ENCODE data around the gene BTBD3.

Gene BTBD3

GRCh38 chr20:11906626-11907480 lies 10.8 kb upstream of the BTBD3 start:
- no peak for TF ChIP-seq CTCF (IDR thresholded peaks at IDR 0.05; ENCODE audit: low read depth, low read length)
- H3K27me3 ChIP-seq (ENCODE audit: insufficient read depth, low read depth, severe bottlenecking) = no peaks in the 10 kb centered on the region
- H3K36me3 ChIP-seq = no peaks in the 10 kb centered on the region
- H3K4me3 ChIP-seq (ENCODE audit: low read depth, low read length) = no peak overlapping the region
- DNase-seq = no peak
- peak overlapping the region; percentile 3 for H3K27ac ChIP-seq
- H3K9me3 ChIP-seq (ENCODE audit: severe bottlenecking) = no peaks in the 10 kb centered on the region

- no peak overlapping the region; the same call in 1 of the 2 replicates for H3K27ac ChIP-seq
- H3K36me3 ChIP-seq = no peaks in the 10 kb centered on the region
- TF ChIP-seq CTCF (IDR thresholded peaks at IDR 0.05; ENCODE audit: low read depth, low read length) = no peak
- H3K4me3 ChIP-seq (ENCODE audit: low read depth, low read length) = no peak overlapping the region
- no peaks in the 10 kb centered on the region for H3K9me3 ChIP-seq (ENCODE audit: severe bottlenecking)
- no peaks in the 10 kb centered on the region for H3K27me3 ChIP-seq (ENCODE audit: insufficient read depth, low read depth, severe bottlenecking)
- DNase-seq = no peak
Observed at GRCh38 chr20:11907621-11908020, 10.1 kb upstream of the BTBD3 start.

GRCh38 chr20:11912013-11912658 lies 5.6 kb upstream of the BTBD3 start:
- Histone ChIP-seq H3K4me3 (ENCODE audit: low read depth, low read length) (no peak overlapping the region), H3K27ac (no peak overlapping the region), H3K27me3 (ENCODE audit: insufficient read depth, low read depth, severe bottlenecking) (no peaks in the 10 kb centered on the region), H3K36me3 (no peaks in the 10 kb centered on the region), H3K9me3 (ENCODE audit: severe bottlenecking) (no peaks in the 10 kb centered on the region)
- peak; percentile 62 for TF ChIP-seq CTCF (IDR thresholded peaks at IDR 0.05; ENCODE audit: low read depth, low read length)
- DNase-seq = peak; percentile 27

- no peak for DNase-seq
- Histone ChIP-seq H3K4me3 (ENCODE audit: low read depth, low read length) (no peak overlapping the region), H3K27ac (no peak overlapping the region), H3K36me3 (no peaks in the 10 kb centered on the region), H3K27me3 (ENCODE audit: insufficient read depth, low read depth, severe bottlenecking) (no peaks in the 10 kb centered on the region), H3K9me3 (ENCODE audit: severe bottlenecking) (no peaks in the 10 kb centered on the region)
- TF ChIP-seq CTCF (IDR thresholded peaks at IDR 0.05; ENCODE audit: low read depth, low read length) = no peak
Observed at GRCh38 chr20:11912659-11913415, 4.9 kb upstream of the BTBD3 start.

- TF ChIP-seq CTCF (IDR thresholded peaks at IDR 0.05; ENCODE audit: low read depth, low read length) = no peak
- Histone ChIP-seq H3K27ac (peak overlapping the region; percentile 28), H3K27me3 (ENCODE audit: insufficient read depth, low read depth, severe bottlenecking) (no peaks in the 10 kb centered on the region), H3K4me3 (ENCODE audit: low read depth, low read length) (peak overlapping the region; percentile 34), H3K36me3 (peaks cover 10% of the 10 kb centered on the region), H3K9me3 (ENCODE audit: severe bottlenecking) (no peaks in the 10 kb centered on the region)
- DNase-seq = no peak
Observed at GRCh38 chr20:11918391-11918845, 725 bp downstream of the BTBD3 start.
